ENCODE data around the gene WNT9A. TPM values are rescaled to one million over a fixed set of nuclear protein-coding genes. Genes with fewer than 3 reads are reported as not detected.

Gene WNT9A
- total RNA-seq, 2 donors from 2014 or later = 1.2 to 1.7 TPM

- DNase-seq = peak; percentile 25
- Histone ChIP-seq H3K36me3 (ENCODE audit: control insufficient read depth, insufficient read depth, low read length) (no peaks in the 10 kb centered on the region), H3K27ac (ENCODE audit: low read depth, low read length) (no peak overlapping the region), H3K9me3 (ENCODE audit: control insufficient read depth, low read length) (no peaks in the 10 kb centered on the region), H3K27me3 (ENCODE audit: control insufficient read depth, insufficient read depth, low read length, poor library complexity, severe bottlenecking) (no peaks in the 10 kb centered on the region), H3K9ac (ENCODE audit: extremely low read depth, low read length, poor library complexity, severe bottlenecking) (no peak overlapping the region), H3K4me1 (ENCODE audit: control insufficient read depth, insufficient read depth, low read length) (no peaks in the 10 kb centered on the region), H3K4me3 (ENCODE audit: low read length) (no peak overlapping the region)
- no peaks in the 10 kb centered on the region for H3K36me3 Mint-ChIP-seq (ENCODE audit: low read depth)
- no peaks in the 10 kb centered on the region for H3K4me1 Mint-ChIP-seq
- H3K27me3 Mint-ChIP-seq (ENCODE audit: insufficient read depth) = peaks cover 14% of the 10 kb centered on the region
- H3K4me3 Mint-ChIP-seq = no peak overlapping the region
- WGBS, 2 experiments (ENCODE audit: insufficient coverage in 1 of 2, insufficient read length in 1 of 2) = 72 to 74% methylated on average over 4 of the region's 4 CpGs
- no peak for TF ChIP-seq CTCF (conservative IDR thresholded peaks at IDR 0.05)
- no peak overlapping the region for H3K27ac Mint-ChIP-seq
- H3K9me3 Mint-ChIP-seq = no peaks in the 10 kb centered on the region
Measured at GRCh38 chr1:227961651-227962466, 14.1 kb upstream of the WNT9A start.

- H3K36me3 Mint-ChIP-seq (ENCODE audit: low read depth) = no peaks in the 10 kb centered on the region
- Histone ChIP-seq H3K27ac (ENCODE audit: low read depth, low read length) (no peak overlapping the region), H3K9me3 (ENCODE audit: control insufficient read depth, low read length) (peaks cover 11% of the 10 kb centered on the region), H3K9ac (ENCODE audit: extremely low read depth, low read length, poor library complexity, severe bottlenecking) (no peak overlapping the region), H3K4me1 (ENCODE audit: control insufficient read depth, insufficient read depth, low read length) (no peaks in the 10 kb centered on the region), H3K36me3 (ENCODE audit: control insufficient read depth, insufficient read depth, low read length) (no peaks in the 10 kb centered on the region), H3K27me3 (ENCODE audit: control insufficient read depth, insufficient read depth, low read length, poor library complexity, severe bottlenecking) (peaks cover 13% of the 10 kb centered on the region), H3K4me3 (ENCODE audit: low read length) (no peak overlapping the region)
- H3K27me3 Mint-ChIP-seq (ENCODE audit: insufficient read depth) = peaks cover 32% of the 10 kb centered on the region
- 60 to 90% methylated on average over 3 to 10 of the region's 10 CpGs for WGBS, 2 experiments (ENCODE audit: insufficient coverage in 1 of 2, insufficient read length in 1 of 2)
- H3K27ac Mint-ChIP-seq = no peak overlapping the region
- no peaks in the 10 kb centered on the region for H3K9me3 Mint-ChIP-seq
- no peak for TF ChIP-seq CTCF (conservative IDR thresholded peaks at IDR 0.05)
- no peaks in the 10 kb centered on the region for H3K4me1 Mint-ChIP-seq
- DNase-seq = peak; percentile 50
- no peak overlapping the region for H3K4me3 Mint-ChIP-seq
Measured at GRCh38 chr1:227959325-227959860, 11.7 kb upstream of the WNT9A start.

- H3K27ac ChIP-seq (ENCODE audit: low read depth, low read length) = no peak overlapping the region
- peaks cover 15% of the 10 kb centered on the region for H3K9me3 ChIP-seq (ENCODE audit: control insufficient read depth, low read length)
- Mint-ChIP-seq H3K4me3 (no peak overlapping the region), H3K36me3 (ENCODE audit: low read depth) (no peaks in the 10 kb centered on the region), H3K27me3 (ENCODE audit: insufficient read depth) (peaks cover 35% of the 10 kb centered on the region), H3K4me1 (no peaks in the 10 kb centered on the region), H3K9me3 (peaks cover 2% of the 10 kb centered on the region), H3K27ac (no peak overlapping the region)
- no peaks in the 10 kb centered on the region for H3K36me3 ChIP-seq (ENCODE audit: control insufficient read depth, insufficient read depth, low read length)
- H3K27me3 ChIP-seq (ENCODE audit: control insufficient read depth, insufficient read depth, low read length, poor library complexity, severe bottlenecking) = peaks cover 13% of the 10 kb centered on the region
- H3K4me1 ChIP-seq (ENCODE audit: control insufficient read depth, insufficient read depth, low read length) = no peaks in the 10 kb centered on the region
- H3K4me3 ChIP-seq (ENCODE audit: low read length) = no peak overlapping the region
- H3K9ac ChIP-seq (ENCODE audit: extremely low read depth, low read length, poor library complexity, severe bottlenecking) = no peak overlapping the region
- peak; percentile 19 for DNase-seq
- no peak for TF ChIP-seq CTCF (conservative IDR thresholded peaks at IDR 0.05)
- 82% methylated on average over 2 of the region's 2 CpGs; no CpG with 5 or more reads in 1 of the 2 experiments for WGBS, 2 experiments (ENCODE audit: insufficient coverage in 1 of 2, insufficient read length in 1 of 2)
Measured at GRCh38 chr1:227958617-227959324, 11.0 kb upstream of the WNT9A start.

All from endodermal cell (in vitro differentiated cells).